22Rv1 (cell line): ENCODE measurements around the gene ALDH18A1.

ENCODE experiments used
- CTCF ChIP-seq: fragments of 450-650 bp; IDR thresholded peaks from 2 replicates; pipeline ENCODE4 v1.5.1; 2017; ENCODE audit warnings: mild to moderate bottlenecking
- ZFX ChIP-seq: fragments of 450-650 bp; IDR thresholded peaks from 2 replicates; pipeline ENCODE4 v1.6.1; 2017; ENCODE audit warnings: antibody characterized with exemption, borderline replicate concordance

- TF ChIP-seq ZFX (no peak), CTCF (no peak)
These were observed 77.9 kb downstream of the ALDH18A1 start for GRCh38 chr10:95578619-95579018.
